C4-2B (cell line): Measurements from ENCODE around the gene KRT23.
"Not testable (repeated sequence)": the region's sequence is repeated elsewhere in the genome, so short reads cannot be mapped to it uniquely, and the experiment has no call there.

Source experiments
- H3K27ac ChIP-seq: fragments of 450-650 bp; 2 replicates; pipeline ENCODE4 v1.5.1; 2017
- ZFX ChIP-seq: fragments of 450-650 bp; IDR thresholded peaks from 2 replicates; pipeline ENCODE4 v1.6.1; 2017
- TF ChIP-seq, protein P1 (sequence below): fragments of 450-650 bp; conservative IDR thresholded peaks from 2 replicates; pipeline ENCODE4 v1.5.1; 2017; ENCODE audit warnings: mild to moderate bottlenecking

Gene KRT23

DNA sequence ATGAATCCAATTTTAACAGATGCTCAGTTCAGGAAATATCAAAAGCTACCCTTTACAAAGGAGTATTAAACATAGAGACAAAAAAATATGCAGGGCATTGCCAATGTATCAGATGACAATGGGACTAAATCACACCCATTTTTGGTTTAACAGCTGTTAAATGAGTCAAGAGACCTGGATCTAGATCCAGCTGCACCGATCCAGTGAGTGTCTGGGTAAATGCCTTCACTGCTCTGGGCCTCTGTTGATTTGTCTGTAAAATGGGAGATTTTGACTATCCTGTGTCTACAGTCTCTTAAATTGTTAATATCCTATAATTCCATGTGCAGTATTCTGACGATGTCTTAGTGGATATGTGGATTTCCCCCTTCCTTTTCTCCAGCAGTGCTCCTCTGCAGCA lies 16.4 kb downstream of the KRT23 start:
- no peak overlapping the region for H3K27ac ChIP-seq
- no peak for TF ChIP-seq ZFX
- TF ChIP-seq, protein P1, sequence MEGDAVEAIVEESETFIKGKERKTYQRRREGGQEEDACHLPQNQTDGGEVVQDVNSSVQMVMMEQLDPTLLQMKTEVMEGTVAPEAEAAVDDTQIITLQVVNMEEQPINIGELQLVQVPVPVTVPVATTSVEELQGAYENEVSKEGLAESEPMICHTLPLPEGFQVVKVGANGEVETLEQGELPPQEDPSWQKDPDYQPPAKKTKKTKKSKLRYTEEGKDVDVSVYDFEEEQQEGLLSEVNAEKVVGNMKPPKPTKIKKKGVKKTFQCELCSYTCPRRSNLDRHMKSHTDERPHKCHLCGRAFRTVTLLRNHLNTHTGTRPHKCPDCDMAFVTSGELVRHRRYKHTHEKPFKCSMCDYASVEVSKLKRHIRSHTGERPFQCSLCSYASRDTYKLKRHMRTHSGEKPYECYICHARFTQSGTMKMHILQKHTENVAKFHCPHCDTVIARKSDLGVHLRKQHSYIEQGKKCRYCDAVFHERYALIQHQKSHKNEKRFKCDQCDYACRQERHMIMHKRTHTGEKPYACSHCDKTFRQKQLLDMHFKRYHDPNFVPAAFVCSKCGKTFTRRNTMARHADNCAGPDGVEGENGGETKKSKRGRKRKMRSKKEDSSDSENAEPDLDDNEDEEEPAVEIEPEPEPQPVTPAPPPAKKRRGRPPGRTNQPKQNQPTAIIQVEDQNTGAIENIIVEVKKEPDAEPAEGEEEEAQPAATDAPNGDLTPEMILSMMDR, result no peak

DNA sequence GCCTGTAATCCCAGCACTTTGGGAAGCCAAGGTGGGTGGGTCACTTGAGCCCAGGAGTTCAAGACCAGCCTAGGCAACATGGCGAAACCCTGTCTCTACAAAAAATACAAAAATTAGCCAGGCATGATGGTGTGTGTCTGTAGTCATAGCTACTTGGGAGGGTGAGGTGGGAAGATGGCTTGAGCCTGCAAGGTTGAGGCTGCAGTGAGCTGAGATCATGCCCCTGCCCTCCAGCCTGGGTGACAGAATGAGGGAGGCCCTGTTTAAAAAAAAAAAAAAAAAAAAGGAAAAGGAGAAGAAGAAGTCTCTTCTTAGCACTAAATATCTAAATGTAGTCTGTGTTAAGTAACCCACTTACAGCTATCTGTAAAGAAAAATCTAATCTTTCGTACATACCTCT lies 20.3 kb downstream of the KRT23 start:
- H3K27ac ChIP-seq, result not testable (repeated sequence)

DNA sequence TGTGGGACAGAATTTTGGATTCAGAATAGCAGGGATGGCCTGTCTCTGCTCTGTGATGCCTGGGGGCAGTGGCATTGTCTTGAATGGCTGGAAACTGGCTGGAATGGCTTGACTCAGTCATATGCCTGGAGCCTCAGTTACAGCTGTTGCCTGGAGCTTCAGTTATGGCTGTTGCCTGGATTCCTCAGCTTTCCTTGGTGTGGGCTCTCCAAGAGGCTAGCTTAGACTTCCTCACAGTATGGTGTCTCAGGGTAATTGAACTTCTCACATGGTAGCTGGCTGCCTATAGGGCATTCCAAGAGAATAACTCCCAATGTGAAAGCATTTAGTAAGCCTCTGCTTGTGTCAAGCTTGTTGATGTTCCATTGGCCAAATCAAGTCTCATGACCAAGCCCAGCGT lies 21.1 kb downstream of the KRT23 start:
- no peak for TF ChIP-seq ZFX
- no peak overlapping the region for H3K27ac ChIP-seq

DNA sequence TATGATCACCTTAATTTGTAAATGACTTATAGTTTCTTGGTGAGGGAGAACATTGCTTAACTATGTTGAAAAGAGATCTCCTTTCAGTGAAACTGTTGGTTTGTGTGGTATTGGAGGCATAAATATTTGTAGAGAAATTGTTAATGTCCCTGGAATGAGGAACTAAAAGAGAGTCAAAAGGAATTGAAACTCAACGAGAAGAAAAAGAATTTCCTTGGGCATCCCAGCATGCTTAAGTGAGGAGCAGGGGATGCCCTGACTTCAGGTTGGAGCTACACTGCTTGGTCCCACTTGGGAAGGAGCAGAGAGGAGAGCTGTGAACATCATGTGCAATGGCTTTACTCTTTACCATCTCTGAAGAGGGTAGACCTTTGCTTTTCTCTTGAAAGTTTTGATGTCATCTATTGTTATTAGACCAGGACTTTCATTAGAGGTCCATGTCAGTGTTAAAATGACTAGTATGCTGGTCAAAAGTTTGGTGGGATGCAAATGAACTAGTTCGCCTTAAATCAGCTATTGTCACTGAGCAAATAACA lies 21.7 kb downstream of the KRT23 start:
- H3K27ac ChIP-seq, result no peak overlapping the region

DNA sequence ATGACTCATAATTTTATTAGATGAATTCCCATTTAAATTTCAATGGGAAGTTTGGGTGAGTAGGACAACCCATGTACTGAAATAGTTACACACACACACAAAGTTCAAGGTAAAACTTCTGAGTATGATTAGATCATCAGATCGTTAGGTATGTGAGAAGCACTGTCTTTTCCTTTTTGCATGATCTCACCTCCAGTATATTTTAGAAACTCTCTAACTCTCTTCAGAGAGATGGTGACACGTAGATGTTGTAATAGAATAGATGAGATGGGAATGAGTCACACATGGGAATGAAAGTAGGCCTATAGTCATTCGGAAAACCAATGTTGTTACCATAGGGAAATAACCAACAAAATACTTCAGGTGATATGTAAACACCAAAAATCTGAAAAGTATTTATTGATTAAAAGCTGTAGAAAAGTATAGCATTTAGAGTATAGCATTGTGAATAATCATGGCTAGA lies 22.2 kb downstream of the KRT23 start:
- H3K27ac ChIP-seq, result no peak overlapping the region
- no peak for TF ChIP-seq ZFX
- TF ChIP-seq, protein P1, result no peak

More for the DNA sequence above, 21.7 kb downstream of the KRT23 start:
- no peak for TF ChIP-seq ZFX

DNA sequence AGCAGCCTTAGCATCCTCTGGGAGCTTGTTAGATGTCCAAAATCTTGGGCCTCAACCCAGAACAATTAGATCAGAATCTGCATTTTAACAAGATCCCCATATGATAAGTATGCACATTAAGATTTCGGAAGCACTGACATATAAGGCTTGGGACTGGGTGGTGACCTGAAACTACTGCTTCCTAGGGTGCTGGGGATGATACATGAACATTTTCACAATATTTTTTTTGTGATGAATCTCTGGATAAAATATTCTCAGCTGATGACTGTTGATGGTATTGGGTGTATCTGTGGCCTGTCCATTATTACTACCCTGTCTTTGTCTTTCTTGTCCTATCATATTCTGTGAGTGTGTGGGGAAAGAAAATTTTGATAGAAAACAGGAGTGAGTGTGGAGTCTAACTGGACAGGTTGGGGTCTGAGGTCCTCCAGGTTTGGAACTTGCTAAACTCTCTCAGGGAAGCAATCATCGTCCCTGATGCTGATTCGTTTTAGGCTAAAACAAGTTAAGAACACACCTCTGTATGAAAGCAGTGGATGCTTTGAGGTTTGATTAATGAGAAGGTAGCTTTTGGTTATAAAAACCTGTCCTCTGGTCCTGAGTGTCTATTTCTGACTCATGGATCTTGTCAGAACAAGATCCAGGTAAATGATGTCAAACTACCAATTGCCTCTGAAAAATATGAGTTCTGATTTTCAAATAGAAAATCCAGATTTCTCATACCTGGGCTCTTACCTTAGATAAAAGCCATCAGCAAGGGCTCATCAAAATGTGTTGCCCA lies 23.2 kb downstream of the KRT23 start:
- TF ChIP-seq, protein P1, result no peak
- TF ChIP-seq ZFX, result no peak
- no peak overlapping the region for H3K27ac ChIP-seq

DNA sequence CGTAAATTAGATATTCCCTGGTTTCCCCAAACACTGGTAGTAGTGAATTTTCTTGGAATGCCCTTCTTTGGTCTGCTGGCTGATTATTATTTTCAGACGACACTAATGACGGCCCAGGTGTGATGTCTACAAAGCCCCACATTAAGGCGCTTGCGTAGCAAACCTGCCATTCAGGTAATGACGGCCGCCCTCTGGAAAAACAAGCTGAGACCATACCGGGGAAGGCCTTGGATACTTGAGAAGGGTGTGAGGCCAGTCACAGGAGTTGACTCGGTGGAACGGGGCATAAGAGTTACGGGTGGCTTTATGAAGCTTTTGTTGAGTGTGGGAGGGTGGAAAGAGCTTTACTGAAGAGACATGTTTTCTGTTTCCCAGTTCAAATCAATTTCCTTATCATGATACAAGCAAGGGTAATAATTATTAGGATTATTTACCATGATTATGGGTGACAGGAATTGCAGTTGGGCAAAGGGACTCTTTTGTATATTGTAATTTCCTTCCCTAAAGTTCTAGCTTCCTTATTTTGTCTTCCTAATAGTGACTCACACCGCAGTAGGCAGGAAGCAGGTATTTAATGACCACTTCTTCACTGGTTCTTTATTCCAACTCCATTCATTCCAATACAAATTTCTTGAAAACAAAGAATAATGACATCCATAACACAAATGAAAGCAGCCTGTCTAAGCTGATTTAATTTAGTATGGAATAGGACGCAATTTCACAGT lies 24.8 kb downstream of the KRT23 start:
- H3K27ac ChIP-seq, result no peak overlapping the region
- TF ChIP-seq, protein P1, result no peak
- no peak for TF ChIP-seq ZFX

DNA sequence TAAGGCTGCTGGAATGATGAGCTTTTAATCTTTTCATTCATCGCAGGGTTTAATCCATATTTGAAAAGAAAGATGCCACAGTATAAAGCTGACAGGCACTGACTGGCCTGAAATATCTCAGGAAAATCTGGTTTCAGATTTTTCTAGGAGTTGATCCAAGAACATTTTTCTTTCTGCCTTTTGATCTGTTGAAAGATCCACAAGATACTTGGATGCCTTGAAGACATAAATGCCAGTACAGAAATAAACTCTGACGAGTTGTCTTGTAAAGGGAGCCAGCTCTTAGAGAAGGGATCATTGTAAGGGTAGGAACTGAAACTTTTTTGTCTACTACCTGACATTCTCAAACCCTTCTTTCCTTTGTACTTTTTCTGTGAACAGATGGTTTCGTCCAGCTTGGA lies 27.0 kb downstream of the KRT23 start:
- TF ChIP-seq ZFX, result no peak
- TF ChIP-seq, protein P1, result no peak
- no peak overlapping the region for H3K27ac ChIP-seq

DNA sequence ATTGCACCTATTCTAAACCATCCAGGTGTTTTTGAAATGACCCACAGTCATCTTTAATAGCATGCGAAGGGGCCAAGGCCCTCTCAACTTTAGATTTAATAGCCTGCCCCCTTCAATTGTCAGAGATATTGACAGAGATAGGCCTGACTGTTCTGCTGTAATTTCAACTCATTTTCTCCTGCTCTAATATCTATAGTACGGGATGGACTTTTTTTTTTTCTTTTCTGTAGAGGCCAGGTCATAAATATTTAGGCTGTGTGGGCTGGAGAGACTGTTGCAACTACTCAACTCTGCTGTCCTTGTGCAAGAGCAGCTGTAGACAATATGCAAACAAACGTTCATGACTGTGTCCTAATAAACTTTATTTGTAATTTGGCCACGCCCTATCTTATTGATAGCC lies 27.7 kb downstream of the KRT23 start:
- no peak overlapping the region for H3K27ac ChIP-seq

More for the DNA sequence above, 27.7 kb downstream of the KRT23 start:
- TF ChIP-seq, protein P1, result no peak
- TF ChIP-seq ZFX, result no peak
